NOMO-1 (cell line): Measurements from ENCODE around the gene HDAC2.
"Not testable (repeated sequence)": the region's sequence is repeated elsewhere in the genome, so short reads cannot be mapped to it uniquely, and the experiment has no call there.

Source experiments
- DNase-seq, 2 experiments: peaks; one replicate each; lab custom pipeline; 2025; ENCODE audit not compliant: unreplicated experiment in 2 of 2; lab: John Stamatoyannopoulos, UW

Gene HDAC2

DNA sequence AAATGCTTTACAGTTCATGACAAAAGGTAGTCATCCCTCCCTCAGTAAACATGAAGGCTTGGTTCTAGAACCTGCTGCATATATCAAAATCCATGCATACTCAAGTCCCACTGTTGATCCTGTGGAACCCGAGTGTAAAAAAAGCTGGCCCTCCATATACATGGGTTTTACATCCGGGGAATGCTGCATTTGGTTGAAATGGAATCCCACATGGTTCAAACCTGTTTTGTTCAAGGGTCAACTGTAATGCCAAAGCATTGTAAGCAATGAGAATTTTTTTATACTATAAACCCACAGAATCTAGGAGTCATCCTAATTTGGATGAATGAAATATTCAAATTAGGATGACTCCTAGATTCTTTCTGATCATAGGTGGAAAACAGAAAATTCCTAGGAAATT lies 5.9 kb upstream of the HDAC2 start:
- no peak for DNase-seq

DNA sequence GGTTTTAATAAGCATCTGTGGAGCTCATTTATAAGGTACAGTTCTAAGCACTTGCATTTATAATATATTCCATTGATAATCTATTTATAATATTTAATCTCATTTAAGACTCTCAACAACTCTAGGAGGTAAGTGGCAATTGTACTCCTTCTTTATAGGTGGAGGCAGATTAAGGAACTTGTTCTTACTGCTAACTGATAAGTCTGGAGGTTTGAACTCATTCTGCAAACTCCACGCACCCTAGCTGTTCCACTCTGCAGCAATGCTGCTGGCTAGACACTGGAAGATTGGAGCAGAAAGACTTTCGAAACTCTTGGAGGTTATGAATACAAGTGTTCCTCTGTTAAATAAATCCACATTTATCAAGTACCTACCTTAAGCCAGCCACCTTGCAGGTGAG lies 793 bp upstream of the HDAC2 start:
- DNase-seq: peak in 1 of 2 experiments; percentile 31

DNA sequence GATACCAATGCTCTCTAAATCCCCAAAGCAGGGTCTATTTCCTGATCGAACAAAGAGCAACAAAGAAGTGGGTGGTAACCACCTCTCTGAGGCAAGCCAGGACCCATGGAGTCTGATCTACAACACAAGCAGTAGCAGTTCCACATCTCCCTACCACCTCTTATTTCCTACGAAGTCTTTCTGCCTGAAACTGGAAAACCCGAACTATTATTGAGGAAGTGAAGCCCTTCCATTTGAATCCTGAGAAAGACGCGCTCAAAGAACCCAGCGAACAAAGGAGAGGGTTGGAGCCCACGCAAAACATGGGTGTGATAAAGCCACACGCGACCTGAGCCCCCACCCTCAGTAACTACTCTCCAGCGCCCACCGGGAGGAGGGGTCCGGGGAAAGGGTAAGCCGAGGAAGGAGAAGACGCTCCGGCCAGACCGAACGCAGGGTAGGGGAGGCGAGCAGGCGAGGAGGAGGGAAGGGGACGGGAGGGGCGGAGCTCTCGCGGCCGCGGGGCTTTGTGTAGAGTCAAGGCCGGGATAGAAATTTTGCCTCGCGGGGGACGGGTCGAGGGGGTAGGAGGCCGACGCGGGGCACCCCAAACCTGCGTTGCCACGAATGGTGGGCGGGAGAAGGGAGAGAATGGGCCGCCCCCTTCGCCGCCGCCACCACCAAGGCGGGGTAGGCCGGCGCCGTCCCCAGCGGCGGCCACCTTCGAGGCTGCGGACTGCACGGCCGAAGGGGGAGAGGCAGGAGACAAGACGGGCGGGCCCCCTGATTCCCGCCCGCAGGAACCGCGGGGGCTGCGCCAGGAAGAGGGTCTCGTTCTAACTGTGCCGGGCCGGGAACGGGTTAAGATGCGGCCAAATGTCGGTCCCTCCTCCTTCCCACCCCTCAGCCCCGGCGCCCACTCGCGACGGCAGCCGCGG lies 802 bp downstream of the HDAC2 start:
- DNase-seq: peak; percentile 34 to 50

DNA sequence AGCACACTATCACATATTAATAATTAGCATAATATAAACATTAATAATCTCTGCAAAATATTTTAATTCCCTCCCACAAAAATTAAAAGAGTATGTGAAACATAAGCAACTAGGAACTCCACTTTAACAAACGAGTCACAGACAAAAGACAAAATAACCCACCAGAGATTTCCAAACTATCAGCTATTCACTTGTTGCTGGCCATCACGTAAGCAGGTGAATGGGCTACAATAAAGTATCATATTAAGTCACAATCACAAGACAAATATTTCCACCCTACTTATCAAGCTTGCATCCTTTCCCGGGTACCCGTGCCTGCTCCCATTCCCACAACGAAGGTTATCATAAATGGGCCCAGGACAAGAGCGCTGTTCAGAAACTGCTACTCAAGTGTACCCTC lies 2.5 kb downstream of the HDAC2 start:
- no peak for DNase-seq

DNA sequence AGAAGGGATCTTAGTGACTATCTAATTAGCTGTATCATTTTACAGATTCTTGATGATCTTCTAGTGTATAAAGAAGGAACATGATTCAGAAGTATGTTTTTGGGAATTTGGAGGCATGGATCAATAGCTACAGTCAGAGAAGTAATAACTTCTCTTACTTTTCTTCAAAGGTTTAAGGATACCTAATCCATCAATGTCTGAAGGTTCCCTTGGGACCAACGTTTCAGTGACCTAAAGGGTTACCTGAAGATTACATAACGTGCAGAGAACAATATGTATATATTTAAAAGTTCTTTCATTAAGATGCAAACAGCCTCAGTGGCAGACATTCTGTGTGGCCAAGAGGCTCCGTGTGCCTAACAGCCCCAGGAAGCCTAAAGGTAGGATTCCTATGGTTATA lies 3.2 kb downstream of the HDAC2 start:
- no peak for DNase-seq

DNA sequence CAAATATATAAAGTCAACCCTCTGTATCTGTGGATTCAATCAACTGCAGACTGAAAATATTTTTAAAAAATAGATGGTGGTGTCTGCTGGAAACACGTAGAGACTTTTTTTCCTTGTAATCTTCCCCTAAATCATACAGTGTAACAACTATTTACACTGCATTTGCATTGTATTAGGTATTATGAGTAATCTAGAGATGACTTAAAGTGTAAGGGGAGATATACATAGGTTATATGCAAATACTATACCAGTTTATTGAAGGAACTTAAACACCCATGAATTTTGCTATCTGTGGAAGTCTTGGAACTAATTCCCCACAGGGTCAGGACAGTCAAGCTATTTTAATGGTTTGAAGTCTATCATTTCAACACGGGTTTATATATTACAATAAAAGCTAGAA lies 10.2 kb downstream of the HDAC2 start:
- DNase-seq: no peak

DNA sequence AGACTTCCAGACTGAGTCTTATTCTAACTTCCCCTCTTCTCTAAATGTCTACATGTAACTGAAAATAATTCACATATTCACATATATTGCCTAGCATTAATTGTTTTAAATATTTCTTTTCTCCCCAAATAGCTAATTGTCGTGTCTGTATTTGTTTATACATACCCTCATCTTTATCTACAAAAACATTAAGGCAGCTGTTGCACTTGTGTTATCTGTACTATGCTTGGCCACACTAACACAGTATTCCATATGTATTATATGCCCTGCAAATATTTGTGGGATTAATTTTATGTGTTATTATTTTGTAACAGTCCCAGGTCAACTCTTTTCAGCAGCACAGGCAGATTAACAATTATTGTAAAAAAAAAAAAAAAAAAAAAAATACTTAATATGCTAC lies 11.7 kb downstream of the HDAC2 start:
- DNase-seq: no peak

DNA sequence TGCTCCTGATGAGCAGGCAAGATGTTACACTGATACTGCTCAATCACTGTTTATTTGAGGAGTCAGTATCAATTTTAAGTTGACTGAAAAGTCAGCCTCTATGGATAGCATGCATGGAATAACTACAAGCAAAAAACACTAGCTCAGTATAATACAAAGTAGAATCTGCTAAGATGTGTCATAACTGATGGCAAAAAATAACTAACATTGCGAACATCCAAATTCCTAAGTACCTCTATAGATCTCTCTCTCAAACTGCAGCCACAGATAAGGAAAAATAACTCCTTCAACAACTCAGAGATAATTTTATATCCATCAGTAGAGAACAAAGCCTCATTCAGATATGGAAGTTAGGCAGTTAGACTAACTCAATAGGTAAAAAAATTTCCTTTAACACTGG lies 16.3 kb downstream of the HDAC2 start:
- no peak for DNase-seq

DNA sequence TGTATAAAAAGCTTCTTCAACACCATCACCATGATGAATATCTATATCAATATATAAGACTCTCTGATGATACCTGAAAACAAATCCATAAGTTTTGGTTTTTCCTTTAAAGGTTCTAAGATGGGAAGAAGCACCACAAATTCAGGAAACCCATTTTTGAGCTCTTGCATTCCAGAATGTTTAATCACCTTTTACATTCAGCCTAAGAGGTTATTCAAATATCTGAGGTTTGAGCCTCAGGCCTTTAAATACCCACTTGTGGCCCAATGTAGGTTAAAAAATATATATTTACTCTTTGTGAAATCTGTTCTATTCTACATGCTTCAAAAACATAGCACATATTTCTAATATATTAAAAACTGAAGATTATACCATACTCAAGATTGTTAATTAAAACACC lies 17.6 kb downstream of the HDAC2 start:
- DNase-seq: no peak

DNA sequence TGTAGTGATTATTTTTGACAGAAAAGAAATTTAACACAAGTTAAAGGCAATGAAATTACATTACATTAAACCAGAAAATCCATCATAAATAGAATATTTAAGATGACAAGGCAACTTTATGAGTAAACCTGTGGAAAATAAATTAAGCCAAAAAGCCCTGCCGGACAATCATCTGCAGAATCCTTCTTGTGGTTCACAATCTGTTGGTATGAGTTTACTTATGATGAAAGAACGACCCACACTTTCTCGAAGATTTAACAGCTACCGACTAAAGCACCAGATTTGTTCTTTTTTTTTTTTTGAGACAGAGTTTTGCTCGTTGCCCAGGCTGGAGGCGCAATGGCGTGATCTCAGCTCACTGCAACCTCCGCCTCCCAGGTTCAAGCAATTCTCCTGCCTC lies 21.4 kb downstream of the HDAC2 start:
- DNase-seq: no peak

DNA sequence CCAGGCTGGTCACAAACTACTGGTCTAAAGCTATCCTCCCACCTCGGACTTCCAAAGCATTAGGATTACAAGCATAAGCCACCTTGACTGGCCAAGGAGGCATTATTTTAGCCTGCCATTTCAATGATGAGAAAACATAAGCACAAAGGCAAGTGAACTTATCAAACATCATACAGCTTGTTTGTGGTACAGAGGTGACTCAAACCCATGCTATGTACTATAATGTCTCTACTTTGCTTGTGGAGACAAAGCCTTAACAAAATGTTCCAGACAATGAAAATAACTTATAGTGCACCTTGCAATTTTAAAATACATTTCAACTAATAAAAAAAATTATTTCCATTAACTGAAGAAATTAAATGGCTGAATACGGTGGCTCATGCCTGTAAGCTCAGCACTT lies 26.2 kb downstream of the HDAC2 start:
- DNase-seq: no peak

DNA sequence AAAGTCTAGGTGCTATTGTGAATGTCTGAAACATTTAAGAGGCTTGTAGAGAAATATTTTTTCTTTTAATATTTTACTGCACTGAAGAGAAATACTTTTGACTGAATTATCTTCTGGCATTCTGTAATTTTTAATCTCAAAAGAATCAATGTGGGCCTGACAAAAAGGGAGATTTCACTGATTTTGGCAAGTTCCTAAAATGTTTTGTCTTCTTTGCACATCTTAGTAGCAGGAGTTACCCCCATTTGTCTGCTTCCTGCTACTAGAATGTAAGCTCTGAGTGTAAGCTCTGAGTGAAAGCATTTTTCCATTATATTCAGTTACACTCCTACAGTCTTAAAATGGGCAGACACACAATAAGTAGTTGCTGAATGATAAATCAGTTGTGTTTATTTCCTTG lies 31.1 kb downstream of the HDAC2 start:
- no peak for DNase-seq

DNA sequence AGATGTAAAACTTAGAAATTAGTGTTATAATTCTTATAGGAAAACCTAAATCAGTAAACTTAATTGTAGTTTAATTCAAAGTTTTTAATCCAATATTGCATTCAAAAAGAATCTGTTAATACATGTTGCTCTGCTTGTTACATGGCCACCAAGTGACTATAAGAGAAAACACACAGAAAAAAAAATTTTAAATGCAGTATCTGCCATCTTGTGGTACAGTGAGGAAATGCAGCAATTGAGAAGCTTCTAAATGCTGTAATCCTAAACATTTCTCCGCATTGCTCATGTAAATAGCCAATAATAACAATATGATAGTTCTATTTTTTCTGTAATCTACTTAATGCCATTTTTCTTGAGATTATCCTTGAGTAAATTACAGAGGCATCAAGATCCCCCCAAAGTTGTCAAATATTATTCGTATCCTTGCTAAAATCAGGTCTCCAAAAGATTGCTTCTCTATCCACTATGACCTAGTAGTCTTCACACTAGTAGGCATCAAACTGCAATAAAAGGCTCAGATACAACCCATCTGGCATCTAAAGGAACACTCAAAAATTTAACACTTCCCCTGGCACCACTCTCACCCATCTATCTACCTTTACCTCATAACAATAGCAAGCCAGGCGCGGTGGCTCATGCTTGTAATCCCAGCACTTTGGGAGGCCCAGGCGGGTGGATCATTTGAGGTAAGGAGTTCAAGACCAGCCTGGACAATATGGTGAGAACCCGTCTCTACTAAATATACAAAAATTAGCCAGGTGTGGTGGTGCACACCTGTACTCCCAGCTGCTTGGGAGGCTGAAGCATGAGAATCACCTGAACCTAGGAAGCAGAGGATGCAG lies 34.6 kb downstream of the HDAC2 start:
- DNase-seq: peak; percentile 14 to 61

DNA sequence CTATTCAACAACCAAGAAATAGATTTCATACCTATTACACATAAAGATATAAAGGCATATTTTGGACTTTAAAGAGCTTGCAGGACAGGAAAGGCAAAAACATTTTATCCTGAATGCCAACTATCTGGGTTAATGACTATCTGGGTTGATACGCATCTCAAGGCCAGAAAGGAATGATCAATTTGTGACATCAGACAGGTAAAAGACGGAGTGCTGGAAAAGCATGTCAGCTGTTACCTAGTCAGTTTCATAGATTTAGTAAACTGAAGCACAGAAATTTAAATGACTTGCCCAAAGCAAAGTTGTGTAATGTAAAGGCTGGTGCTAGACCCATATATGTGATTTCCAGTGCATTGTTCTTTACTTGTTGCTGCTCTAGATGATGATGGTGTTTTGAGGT lies 36.8 kb downstream of the HDAC2 start:
- DNase-seq: no peak

DNA sequence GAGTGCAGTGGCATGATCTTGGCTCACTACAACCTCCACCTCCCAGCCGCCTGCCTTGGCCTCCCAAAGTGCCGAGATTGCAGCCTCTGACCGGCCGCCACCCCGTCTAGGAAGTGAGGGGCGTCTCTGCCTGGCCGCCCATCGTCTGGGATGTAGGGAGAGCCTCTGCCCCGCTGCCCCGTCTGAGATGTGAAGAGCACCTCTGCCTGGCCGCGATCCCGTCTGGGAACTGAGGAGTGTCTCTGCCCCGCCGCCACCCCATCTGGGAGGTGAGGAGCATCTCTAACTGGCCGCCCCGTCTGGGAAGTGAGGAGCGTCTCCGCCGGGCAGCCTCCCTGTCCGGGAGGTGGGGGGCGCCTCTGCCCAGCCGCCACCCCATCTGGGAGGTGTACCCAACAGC lies 39.0 kb downstream of the HDAC2 start:
- not testable (repeated sequence) for DNase-seq

DNA sequence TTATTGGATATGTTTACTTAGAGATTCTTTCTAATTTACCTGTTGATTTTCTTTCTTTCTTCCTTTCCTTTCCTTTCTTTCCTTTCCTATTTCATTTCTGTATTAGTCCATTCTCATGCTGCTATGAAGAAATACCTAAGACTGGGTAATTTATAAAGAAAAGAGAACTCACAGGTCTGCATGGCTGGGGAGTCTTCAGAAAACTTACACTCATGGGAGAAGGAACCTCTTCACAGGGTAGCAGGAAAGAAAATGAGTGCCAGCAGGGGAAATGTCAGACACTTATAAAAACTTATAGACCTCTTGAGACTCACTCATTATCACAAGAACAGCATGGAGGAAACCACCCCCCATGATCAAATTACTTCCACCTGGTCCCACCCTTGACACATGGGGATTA lies 40.8 kb downstream of the HDAC2 start:
- no peak for DNase-seq

DNA sequence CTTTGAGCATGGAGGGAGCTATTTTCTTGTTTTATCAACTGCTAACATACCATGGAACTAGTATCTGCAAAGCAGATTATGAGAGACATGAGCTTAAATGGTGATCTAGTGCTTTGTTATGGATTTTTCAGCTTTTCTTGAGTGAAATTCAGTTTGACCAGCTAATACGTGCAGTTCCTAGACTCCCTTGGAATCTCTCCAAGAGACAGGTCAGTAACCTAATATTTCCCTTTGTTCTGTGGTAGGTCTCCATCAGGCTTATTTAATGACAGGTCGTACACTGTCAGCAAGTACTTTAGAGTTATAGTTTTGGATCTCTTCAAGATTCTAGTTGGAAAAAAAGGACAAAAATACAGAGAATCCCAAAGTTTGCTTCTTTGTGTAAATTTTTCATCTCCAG lies 43.9 kb downstream of the HDAC2 start:
- no peak for DNase-seq

DNA sequence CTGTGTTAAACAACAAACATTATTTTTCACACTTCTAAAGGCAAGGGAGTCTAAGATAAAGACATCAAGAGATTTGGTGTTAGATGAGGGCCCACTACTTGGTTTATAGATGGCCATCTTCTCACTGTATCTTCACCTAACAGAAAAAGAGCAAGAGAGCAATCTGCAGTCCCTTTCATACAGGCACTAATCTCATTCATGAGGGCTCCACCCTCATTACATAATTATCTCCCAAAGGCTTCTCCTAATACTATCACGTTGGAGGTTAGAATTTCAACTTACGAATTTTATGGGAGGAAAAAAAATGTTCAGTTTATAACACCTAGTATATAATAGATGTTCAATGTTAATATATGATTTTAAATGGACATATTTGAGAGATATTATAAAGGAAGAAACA lies 45.6 kb downstream of the HDAC2 start:
- DNase-seq: no peak

DNA sequence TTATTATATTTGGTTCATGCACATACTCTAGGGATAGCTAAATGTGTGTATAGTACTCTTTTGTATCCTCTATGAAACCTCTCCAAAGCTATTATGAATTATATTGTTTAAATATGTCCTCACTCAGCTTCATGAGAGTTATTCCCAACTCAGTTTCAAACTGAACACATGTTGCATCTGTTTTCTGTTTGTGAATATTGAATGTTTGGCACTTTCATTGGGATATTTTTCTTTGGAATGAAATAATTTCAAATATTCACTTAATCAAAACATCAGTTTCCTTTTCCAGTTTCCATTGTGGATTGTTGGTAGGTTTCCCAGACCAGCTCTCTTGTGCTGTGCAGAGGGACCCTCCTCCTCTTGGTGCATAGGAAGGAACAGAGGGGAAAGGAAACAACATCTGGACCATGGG lies 46.6 kb downstream of the HDAC2 start:
- no peak for DNase-seq

DNA sequence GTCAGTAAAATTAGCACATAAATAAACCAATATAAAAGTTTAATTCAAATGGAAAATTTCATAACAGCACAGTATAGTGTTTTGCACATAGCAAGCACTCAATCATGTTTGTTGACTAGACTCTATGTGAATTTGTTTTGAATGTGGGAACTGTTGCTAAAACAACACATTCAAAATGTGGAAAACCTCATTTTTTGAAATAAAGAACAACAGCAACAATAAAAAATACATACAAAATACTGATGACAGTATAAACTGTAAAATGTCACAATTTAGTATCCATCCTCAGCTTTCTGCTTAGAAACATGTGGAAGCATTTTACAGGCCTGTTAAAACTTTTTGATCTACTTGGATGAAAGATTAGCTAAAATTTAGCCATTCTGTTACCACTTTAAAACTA lies 47.4 kb downstream of the HDAC2 start:
- no peak for DNase-seq

DNA sequence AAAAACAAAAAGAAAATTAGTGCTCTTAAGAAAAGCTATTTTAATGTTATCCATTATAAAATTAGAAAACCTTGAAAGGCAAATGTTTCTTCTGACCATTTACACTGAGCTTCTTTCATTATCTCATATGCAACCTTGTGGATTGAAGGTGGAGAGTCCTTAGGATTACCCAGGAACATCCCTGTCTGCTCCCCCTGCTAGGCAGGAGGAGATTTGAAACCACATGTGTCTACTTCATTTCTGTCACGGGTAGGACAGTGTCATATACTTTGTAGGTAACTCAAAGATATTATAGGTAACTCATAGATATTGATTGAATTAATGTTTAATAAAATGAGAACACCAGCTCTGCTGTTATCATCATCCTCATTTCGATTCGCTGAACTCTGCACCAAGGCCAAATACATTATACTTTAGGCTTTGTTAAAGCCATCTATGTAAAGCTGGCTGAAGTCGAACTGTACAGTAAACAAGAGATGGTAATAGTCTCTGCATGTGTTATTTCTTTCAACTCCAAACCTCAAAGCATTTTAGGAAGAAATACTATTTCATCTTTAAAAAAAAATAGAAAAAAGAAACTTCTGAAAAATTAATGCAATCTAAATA lies 49.5 kb downstream of the HDAC2 start:
- DNase-seq: no peak
